ENCODE measurements around the gene RPL29. TPM values are rescaled to one million over a fixed set of nuclear protein-coding genes. Genes with fewer than 3 reads are reported as not detected.
A peak's percentile ranks its signal among the peaks of the same experiment; 100 is the strongest.

The RPL29 gene
- total and polyA plus RNA-seq, 2 of the 4 experiments (the other 2 are of a cell fraction) = 2,081 to 2,126 TPM

DNA sequence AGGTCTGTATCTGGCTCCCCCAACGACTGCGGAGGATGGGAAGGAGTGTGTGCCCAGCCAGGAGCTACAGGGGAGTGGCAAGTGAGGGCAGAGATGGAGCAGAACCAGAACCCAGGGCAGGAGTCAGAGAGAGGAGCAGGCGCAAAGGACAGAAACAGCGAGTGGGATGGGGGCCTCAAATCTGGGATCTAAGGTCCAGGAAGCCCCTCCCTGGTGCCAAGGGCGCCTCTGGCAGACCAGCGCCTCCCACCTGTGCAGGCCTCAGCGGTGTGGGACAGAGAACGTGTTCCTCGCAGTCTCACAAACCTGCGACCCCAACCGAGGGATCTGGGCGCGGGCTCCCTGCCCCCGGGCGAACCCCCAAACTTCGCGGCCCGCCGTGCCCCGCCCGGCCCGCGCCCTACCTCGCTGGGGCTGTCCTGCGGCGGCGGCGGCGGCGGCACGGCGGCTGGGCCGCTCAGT lies 28.7 kb downstream of the RPL29 start:
- DNase-seq = no peak
- intact Hi-C loops (cut with micrococcal nuclease) = no loop called here
- ATAC-seq (ENCODE audit: low read depth) = peak; percentile 7
- ChIA-PET CTCF (no interaction called here), POLR2A (ENCODE audit: unreplicated experiment) (no interaction called here)
- Histone ChIP-seq H3K9ac (ENCODE audit: low read depth, low read length) (peak overlapping the region; percentile 95), H3K23ac (ENCODE audit: low read depth, low read length) (peak overlapping the region; percentile 91), H3K27ac (ENCODE audit: insufficient read depth, low read length) (peak overlapping the region; percentile 76), H3K18ac (ENCODE audit: low read depth, low read length) (peak overlapping the region; percentile 90), H3K4ac (ENCODE audit: low read depth, low read length) (peak overlapping the region; percentile 97), H3K79me1 (ENCODE audit: low read depth in 1 of 2, low read length in 2 of 2) (peaks cover 36 to 68% of the 10 kb centered on the region in 2 experiments), H3K9me1 (ENCODE audit: insufficient read depth, low read length) (peaks cover 19% of the 10 kb centered on the region), H3K4me1 (ENCODE audit: control insufficient read depth, insufficient read depth, low read length) (peaks cover 28% of the 10 kb centered on the region), H2AFZ (replicated peaks; ENCODE audit: low read length, poor library complexity) (peak overlapping the region; percentile 90), H3K27me3 (ENCODE audit: control insufficient read depth, insufficient read depth, low read length) (no peaks in the 10 kb centered on the region), H2BK120ac (ENCODE audit: low read depth, low read length) (peak overlapping the region; percentile 30; the same call in 1 of the 2 replicates), H4K20me1 (ENCODE audit: insufficient read depth, low read length) (peaks cover 13% of the 10 kb centered on the region), H3K56ac (ENCODE audit: extremely low read depth, insufficient read depth, low read length) (peak overlapping the region; percentile 73), H4K5ac (ENCODE audit: low read depth, low read length) (peak overlapping the region; percentile 55), H3K9me3 (ENCODE audit: control insufficient read depth, insufficient read depth, low read length) (no peaks in the 10 kb centered on the region), H2BK15ac (ENCODE audit: low read depth, low read length) (no peak overlapping the region; the same call in 2 of the 3 replicates), H2BK20ac (ENCODE audit: low read depth, low read length) (peak overlapping the region; percentile 57; the same call in 1 of the 2 replicates), H4K8ac (ENCODE audit: low read depth in 2 of 2, low read length in 2 of 2) (peak overlapping the region; percentile 55 to 89), H3K4me2 (ENCODE audit: low read depth, low read length) (peak overlapping the region; percentile 99), H2AK5ac (ENCODE audit: low read depth, low read length) (peak overlapping the region; percentile 98), H3K4me3 (ENCODE audit: insufficient read depth, low read depth, low read length) (peak overlapping the region; percentile 70), H2BK5ac (ENCODE audit: low read depth, low read length, poor library complexity, severe bottlenecking) (peak overlapping the region; percentile 44), H3K14ac (replicated peaks; ENCODE audit: low read depth, low read length) (peak overlapping the region; percentile 98), H4K91ac (ENCODE audit: insufficient read depth, low read depth, low read length) (peak overlapping the region; percentile 86), H3K36me3 (ENCODE audit: control insufficient read depth, insufficient read depth, low read length) (no peaks in the 10 kb centered on the region; the same call in 1 of the 2 replicates), H2AK9ac (replicated peaks; ENCODE audit: low read depth, low read length, poor library complexity) (peak overlapping the region; percentile 98)
- TF ChIP-seq MAFK (IDR thresholded peaks at IDR 0.05; ENCODE audit: low read depth, low read length) (no peak), MXI1 (IDR thresholded peaks at IDR 0.05; ENCODE audit: borderline replicate concordance, low read depth, low read length) (no peak), FOS (IDR thresholded peaks at IDR 0.05; ENCODE audit: low read depth, low read length) (no peak), CHD1 (IDR thresholded peaks at IDR 0.05; ENCODE audit: low read depth, low read length) (no peak), MAZ (IDR thresholded peaks at IDR 0.05; ENCODE audit: borderline replicate concordance, low read depth, low read length) (no peak)
- WGBS, 2 experiments (ENCODE audit: extremely low coverage in 2 of 2, insufficient read length in 1 of 2) = 0% methylated on average over 25 of the region's 33 CpGs; no CpG with 5 or more reads in 1 of the 2 experiments
- in situ Hi-C loops (cut with MboI; ENCODE audit: low sequenced_read_pairs) = loop anchor here (25.0 kb wide), 1 partner anchor 1630 kb away; the partner anchor contains the start of genes RASSF1, TUSC2 and ZMYND10
- no TSS peak for BruUV-seq (replicated peaks)
- dilution Hi-C loops (cut with HindIII; ENCODE audit: low sequenced_read_pairs, unreplicated experiment) = no loop called here

All from IMR-90 (cell line).